GM19099 (cell line): ENCODE measurements around the gene PWWP2B.

Experiments used
- POLR2A ChIP-seq: IDR thresholded peaks from 3 replicates; pipeline ENCODE4 v1.6.1; 2011; ENCODE audit warnings: low read depth; ENCODE audit not compliant: insufficient read length; ENCODE audit errors: extremely low read depth

PWWP2B gene

DNA sequence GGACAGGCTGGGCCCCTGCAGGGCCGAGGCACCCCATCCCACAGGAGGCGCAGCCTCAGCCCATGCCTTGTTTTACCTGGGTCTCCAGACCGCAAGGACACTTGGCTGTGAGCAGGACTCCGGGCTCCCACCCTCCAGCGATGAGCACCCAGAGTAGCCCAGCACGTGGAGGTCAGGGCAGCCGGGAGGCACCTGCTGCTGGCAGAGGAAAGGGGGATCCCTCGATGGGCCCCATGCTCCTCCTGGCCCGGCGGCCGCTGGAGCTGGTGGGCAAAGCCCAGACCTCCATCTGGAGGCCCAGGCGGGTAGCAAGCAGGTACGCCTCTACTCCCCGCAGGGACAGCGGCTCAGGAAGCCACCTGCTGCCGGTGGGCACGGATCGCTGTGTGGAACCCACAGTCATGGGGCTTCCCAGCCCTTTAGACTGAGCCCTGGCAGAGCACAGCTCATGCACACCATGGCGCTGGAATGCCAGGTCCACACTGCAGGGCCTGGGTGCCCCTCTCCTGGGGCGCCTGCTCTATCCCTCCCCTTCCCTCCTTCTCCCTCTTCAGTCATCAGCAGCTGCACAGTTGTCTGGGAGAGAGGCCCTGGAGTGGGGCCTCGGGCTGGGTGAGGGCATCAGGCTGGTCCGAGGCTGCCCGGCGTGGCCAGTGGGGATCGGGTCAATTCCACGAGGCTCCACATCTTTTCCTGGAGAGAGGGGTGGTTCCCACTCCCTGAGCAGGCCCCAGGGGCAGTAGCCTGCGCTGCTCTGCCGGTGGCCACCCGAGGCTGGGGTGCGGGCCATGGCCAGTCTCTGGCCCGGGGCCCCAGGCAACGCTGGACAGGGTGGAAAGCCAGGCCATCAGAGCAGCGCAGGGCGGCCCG, 65.7 kb downstream of the PWWP2B start:
- TF ChIP-seq POLR2A: no peak

DNA sequence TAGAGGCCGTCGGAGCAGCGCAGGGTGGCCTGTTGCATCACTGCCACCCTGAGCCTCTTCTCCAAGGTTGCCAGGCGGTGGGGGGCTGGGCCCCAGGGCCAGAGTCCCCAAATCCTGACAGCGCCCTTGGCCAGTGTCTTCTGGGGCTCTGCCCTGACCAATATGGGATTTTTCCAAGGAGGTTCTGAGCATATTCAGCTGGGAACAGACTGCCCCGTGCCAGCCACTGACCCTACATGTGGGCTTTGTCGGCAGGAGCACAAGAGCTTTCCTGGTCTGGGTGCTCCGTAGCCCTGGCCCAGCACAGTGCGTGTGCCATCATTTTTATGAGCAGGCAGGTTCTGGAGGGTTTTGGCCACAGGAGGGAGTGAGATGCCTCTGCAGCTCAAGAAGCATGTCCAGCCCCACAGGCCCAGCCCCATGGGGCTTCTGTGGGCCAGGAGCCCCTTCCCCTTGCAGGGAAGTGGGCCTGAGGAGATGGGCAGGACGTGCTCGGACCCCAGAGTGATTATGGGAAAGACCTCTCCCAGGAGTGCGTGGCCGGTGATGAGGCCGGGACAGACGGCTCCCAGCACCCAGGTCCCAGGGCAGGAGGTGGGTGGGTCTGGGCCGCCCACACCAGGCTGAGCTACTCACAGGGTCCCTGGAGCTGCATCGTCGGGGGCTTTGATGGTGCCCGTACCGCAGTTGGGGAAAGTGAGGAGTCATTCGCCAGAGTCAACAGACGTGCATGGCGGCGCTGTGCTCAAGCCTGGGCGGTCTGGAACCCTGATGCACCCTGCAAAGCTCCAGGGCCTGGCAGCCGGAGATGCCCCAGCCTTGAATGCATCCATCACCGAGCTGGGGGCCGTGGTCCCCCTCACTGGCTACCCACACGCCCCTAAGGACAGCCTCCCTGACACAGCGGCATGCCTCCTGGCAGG, 66.6 kb downstream of the PWWP2B start:
- no peak for TF ChIP-seq POLR2A

GRCh38 chr10:132464256-132465192, 67.5 kb downstream of the PWWP2B start:
- TF ChIP-seq POLR2A: no peak

DNA sequence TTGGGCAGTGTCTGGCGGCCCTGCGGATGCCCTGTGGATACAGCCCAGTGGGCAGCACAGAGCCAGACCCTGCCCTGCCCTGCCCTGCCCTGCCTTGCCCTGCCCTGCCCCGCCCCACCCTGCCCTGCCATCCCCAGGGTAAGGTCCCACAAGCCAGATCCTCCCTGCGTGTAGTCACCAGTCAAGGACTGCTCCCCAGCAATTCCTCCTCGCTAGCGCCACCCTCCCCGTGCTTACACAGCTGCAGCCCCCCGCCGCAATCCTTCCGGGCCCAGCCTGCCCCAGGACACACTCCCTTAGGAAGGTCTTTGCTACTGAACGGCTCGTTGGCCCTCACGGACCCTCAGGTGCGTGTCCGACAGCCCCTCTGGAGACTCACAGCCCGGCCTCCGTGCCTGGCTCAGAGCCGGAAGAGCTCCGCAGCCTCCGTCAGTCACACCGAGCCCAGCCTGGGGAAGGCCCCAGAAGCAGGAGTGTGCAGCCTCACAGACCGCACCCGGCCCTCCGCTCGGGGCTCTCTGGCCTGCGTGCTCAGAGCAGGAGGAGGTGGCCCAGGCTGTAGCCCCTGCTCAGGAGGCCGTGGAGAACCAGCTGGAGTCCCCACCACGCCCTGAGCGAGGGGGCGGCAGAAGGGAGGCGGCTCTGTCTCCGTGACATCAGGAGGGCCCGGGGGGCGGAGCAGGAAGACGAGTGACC, 68.3 kb downstream of the PWWP2B start:
- TF ChIP-seq POLR2A: no peak

DNA sequence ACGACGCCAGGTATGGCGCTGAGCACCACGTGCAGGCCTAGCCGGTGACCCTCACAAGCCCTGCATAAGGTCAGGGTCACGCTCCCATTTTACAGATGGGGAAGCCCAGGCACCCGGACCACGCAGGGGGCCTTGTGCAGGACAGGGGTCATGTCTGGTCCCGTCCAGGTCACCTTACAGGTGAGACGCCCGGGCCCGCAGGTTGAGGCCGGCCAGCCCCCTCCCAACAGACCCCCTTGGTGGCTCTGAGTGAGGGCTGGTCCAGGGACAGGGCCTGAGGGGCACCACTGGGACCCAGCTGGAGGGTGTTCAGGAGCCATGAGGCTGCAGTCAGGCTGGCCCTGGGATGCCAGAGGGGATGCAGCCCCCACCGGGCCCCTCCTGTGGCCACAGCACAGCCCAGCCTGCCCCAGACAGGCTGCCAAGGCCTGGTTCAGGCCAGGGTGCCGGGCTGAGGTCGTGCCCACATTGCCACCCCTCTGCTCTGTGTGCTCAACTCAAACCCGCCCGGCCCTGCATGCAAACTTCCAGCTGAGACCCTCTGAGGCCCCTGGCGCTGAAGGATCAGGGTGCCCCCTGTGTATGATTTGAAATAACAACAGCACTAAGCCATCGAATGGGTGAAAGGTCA, 69.0 kb downstream of the PWWP2B start:
- no peak for TF ChIP-seq POLR2A

DNA sequence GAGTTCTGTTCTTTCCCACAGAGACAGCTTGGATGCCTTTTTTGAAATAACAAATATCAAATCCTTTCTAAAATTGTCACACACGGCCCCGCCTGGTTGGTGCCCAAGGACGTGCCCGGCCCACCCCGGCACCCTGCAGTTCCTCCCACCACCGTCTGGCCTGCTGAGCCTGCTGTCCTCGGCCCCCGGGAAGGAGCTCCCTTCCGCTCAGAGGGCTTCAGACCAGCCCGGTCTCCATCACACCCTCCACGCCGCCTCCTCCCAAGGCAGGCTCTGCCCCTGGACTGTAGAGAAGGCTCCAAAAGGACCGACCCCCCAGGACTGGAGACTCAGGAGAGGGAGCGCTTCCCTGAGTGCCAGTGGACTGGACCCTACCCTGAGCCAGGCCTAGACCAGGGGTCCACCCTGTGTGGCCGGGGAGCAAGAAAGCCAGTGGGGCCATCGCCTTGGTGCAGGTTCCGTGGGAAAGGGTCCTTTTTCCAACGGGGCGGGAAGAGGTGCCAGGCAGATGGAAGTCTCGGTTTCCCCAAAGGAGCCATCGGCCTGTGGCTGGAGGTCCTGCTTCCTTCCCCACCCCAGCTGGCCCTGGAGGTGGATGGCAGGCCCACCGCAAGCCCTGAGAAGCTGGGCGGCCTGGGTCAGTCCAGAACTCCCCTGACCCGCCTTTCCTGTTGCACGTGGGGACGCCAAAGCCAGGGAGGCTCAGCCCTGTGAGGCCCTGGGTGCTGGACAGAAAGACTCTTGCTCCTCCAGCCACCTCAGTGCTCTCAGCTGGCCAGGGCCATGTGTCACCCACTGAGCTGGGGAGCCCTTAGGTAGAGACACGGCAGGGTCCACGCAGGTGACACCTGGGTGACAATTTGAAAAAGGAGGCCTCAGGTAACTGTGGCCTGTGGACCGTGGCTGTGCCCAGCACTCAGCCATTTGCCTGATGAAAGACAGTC, 69.8 kb downstream of the PWWP2B start:
- no peak for TF ChIP-seq POLR2A
